Tibial nerve (tissue), 4 donors: Measurements from ENCODE around the gene CELSR3.

Source experiments
- EP300 ChIP-seq, 2 donors: sonication (generic); formaldehyde crosslinking; IDR thresholded peaks; one replicate each; pipeline ENCODE4 v1.6.1; 2017; ENCODE audit warnings: antibody characterized with exemption in 2 of 2, mild to moderate bottlenecking in 1 of 2
- TF ChIP-seq, protein P1 (sequence below), 5 experiments: fragments of 200-600 bp in 3 of 5; fragments of 450-650 bp in 2 of 5; sonication (generic) in 3 of 5; IDR thresholded peaks; one replicate each; pipeline ENCODE4 v1.5.1; 2016 to 2019; ENCODE audit warnings: antibody characterized with exemption in 5 of 5, mild to moderate bottlenecking in 3 of 5, moderate library complexity in 2 of 5

DNA sequence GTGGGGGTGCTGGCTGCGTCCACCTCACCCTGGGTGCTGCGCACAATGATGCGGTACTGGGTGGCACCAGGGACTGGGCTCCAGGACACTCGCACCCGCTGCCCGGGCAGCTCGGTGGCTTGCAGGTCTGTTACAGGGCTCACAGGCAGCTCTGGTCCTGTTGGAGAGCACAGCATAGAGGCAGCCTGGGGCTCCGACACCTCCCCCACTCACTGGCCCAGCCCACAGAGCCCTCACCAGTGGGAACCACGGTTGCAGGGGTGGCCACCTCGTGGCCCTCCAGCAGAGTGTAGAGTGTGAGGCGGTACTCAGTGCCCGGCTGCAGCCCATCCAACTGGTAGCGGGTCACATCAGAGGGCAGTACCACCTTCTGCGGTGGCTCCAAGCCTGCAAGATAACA is 71.2 kb downstream of the CELSR3 start:
- TF ChIP-seq, protein P1, sequence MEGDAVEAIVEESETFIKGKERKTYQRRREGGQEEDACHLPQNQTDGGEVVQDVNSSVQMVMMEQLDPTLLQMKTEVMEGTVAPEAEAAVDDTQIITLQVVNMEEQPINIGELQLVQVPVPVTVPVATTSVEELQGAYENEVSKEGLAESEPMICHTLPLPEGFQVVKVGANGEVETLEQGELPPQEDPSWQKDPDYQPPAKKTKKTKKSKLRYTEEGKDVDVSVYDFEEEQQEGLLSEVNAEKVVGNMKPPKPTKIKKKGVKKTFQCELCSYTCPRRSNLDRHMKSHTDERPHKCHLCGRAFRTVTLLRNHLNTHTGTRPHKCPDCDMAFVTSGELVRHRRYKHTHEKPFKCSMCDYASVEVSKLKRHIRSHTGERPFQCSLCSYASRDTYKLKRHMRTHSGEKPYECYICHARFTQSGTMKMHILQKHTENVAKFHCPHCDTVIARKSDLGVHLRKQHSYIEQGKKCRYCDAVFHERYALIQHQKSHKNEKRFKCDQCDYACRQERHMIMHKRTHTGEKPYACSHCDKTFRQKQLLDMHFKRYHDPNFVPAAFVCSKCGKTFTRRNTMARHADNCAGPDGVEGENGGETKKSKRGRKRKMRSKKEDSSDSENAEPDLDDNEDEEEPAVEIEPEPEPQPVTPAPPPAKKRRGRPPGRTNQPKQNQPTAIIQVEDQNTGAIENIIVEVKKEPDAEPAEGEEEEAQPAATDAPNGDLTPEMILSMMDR (IDR thresholded peaks at IDR 0.05), result no peak
- TF ChIP-seq EP300 (IDR thresholded peaks at IDR 0.05), result no peak
